LNCAP (cell line): ENCODE measurements around the gene GPR143.

ENCODE experiments used
- CTCF ChIP-seq: fragments of 450-650 bp; IDR thresholded peaks from 2 replicates; pipeline ENCODE4 v1.5.1; 2017; ENCODE audit warnings: mild to moderate bottlenecking

The GPR143 gene

DNA sequence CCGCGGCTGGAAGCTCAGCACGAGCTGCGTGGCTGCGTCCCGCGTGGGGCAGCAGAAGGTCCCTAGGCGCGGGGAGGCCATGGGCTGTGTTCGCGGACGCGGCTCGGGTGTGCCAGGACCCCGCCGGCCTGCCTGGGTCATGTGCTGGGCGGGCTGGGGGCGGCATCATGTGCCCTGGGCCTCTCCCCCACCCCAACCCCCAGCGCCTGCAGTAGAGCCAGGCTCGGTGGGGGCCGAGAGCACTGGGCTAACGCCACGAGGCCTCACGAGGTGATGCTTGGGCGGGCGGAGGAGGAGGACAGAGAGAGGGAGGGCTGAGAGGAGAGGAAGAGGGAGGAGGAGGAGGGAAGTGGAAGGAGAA, at the start of gene GPR143:
Gene GPR143, minus strand, starts transcription at position 111 of the 361 bp plus-strand sequence. Its CDS starts 30 bp downstream, at position 81.
- TF ChIP-seq CTCF: no peak

DNA sequence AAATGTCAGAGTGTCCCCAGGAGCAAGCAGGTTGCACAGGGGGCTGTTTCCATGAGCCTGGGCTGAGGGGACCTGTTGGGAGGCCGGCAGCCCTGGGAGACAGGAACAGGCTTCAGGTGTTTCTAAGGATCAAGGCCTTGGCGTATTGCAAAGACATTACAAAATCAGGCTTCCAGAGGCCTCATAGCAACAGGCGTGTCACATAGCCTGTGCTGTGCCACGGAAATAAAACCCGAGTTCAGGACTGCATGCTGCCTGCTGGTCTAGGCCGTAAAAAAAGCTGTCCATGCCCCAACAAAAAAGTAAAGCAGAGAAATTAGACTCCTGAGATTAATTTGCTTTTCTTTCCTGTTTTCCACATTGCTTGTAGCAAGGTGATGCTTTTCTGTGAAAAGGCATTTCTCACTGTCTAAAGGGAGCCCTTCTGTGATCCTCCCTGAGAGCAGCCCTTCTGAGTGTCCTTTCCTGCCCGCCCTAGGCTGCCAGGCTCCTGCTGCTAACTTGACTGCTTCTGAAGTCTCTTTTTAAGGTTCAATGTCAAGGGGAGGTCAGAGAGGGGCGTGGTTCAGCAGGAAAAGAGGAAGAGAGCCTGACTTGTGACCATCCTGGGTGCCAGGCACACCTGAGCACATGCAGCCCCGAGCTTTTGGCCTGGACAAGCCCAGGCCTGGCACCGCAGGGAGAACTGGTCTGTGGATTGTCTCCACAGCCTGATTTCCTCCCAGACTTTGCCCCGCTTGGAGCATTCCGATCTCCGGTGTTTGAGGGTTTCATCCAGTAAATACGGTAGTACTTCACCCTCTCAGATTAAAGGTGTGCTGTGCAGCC, 41.9 kb upstream of the GPR143 start:
- TF ChIP-seq CTCF: no peak

- TF ChIP-seq CTCF: no peak
Observed at GRCh38 chrX:9805956-9806355, 40.3 kb upstream of the GPR143 start.

DNA sequence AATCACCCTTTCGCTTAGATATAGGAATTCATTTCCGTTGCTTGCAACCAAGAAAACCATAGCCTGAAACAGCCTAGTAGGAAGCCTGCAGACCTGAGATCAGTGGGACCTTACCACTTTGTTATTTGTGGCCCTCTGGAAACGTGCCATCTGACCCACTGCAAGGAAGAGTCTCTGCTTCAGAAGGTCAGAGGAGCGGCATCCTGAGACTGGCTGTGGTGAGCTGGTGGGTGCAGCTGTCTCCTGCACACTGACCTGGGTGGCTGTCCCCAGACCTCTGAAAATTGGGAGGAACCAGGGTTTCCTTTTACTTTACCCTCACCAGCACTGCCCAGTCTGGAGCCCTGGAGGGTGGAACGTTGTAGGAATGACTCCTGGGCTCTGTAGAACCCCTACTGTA, 38.8 kb upstream of the GPR143 start:
- TF ChIP-seq CTCF: no peak

GRCh38 chrX:9802737-9803136, 37.1 kb upstream of the GPR143 start:
- no peak for TF ChIP-seq CTCF

DNA sequence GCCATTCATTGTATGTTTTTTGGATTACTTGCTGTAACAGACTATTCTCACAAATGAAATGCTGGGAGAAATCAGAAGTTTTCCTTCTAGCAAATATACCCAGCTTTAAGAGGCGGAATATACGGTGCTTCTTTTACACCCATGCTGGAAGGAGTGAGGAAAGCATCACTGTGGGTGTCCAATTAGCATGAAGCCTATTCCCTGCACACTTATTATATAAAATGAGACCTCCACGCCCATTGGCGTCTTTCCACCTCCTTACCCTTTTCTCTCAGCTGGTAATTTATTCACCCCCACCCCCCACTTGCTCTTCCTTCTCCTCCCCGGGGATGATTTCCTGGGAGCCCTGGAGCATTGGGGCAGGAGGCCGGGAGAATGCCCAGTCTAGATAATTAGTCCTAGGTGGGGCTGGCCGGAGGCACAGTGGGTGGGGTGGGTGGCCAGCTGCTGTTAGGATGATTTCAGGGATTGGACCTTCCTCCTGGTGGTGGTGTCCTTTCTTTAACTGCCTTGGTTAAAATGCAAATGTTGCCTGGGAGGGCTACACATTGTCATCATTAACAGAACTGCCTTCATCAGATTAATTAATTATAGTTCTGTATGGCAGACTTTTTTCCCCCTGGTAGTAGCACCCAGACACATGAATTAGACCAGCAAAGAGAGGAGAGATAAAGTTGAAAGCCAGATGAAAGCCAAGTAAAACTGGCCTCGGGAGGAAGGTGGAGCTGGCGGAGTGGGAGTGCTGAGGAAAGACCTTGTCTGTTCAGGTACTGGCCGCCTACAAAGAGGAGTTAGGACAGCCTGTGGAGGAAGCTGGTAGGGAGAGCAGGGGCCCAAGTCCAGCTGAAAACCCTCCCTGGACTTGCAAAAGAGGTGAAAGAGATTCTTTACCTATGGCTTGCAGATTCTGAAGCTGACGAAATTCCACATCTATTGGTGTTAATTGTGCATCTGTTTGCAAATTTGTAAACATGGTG, 32.0 kb upstream of the GPR143 start:
- no peak for TF ChIP-seq CTCF

GRCh38 chrX:9794495-9794894, 28.8 kb upstream of the GPR143 start:
- no peak for TF ChIP-seq CTCF
